Progenitor cell of endocrine pancreas (in vitro differentiated cells): Measurements from ENCODE around the gene MAN1A1. TPM values are rescaled to one million over a fixed set of nuclear protein-coding genes. Genes with fewer than 3 reads are reported as not detected.
A peak's percentile ranks its signal among the peaks of the same experiment; 100 is the strongest.

Experiments used
- DNase-seq: peaks from one replicate; pipeline ENCODE4 v3.0.0; 2021; ENCODE audit warnings: low spot score; ENCODE audit not compliant: unreplicated experiment
- H3K27ac Mint-ChIP-seq: 2 replicates; pipeline ENCODE4 v1.8.0; 2021; ENCODE audit warnings: mild to moderate bottlenecking, moderate library complexity, mixed read lengths
- H3K27me3 Mint-ChIP-seq: 2 replicates; pipeline ENCODE4 v1.8.0; 2021; ENCODE audit warnings: mixed read lengths
- H3K36me3 Mint-ChIP-seq: 2 replicates; pipeline ENCODE4 v1.8.0; 2022; ENCODE audit warnings: mixed read lengths; ENCODE audit not compliant: insufficient read depth
- H3K4me1 Mint-ChIP-seq: 2 replicates; pipeline ENCODE4 v1.8.0; 2021; ENCODE audit warnings: low read depth, mixed read lengths
- H3K4me3 Mint-ChIP-seq: 2 replicates; pipeline ENCODE4 v1.8.0; 2021; ENCODE audit warnings: low read depth, mild to moderate bottlenecking, moderate library complexity, mixed read lengths
- H3K9me3 Mint-ChIP-seq: 2 replicates; pipeline ENCODE4 v1.8.0; 2021; ENCODE audit warnings: low read depth, mixed read lengths
- total RNA-seq: library from RNA; stranded (reverse); gene quantifications from 2 replicates; pipeline ENCODE4 v1.2.1, GENCODE V29; 2021
- TF ChIP-seq, protein P1 (sequence below): fragments of 200-600 bp; sonication (generic); IDR thresholded peaks from one replicate; pipeline ENCODE4 v1.5.0; 2021; ENCODE audit warnings: antibody characterized with exemption, mild to moderate bottlenecking; ENCODE audit not compliant: unreplicated experiment

MAN1A1 gene
- total RNA-seq, 1 donor from 2014 or later = 27.6 TPM

GRCh38 chr6:119322034-119322433 lies 27.5 kb downstream of the MAN1A1 start:
- TF ChIP-seq, protein P1, sequence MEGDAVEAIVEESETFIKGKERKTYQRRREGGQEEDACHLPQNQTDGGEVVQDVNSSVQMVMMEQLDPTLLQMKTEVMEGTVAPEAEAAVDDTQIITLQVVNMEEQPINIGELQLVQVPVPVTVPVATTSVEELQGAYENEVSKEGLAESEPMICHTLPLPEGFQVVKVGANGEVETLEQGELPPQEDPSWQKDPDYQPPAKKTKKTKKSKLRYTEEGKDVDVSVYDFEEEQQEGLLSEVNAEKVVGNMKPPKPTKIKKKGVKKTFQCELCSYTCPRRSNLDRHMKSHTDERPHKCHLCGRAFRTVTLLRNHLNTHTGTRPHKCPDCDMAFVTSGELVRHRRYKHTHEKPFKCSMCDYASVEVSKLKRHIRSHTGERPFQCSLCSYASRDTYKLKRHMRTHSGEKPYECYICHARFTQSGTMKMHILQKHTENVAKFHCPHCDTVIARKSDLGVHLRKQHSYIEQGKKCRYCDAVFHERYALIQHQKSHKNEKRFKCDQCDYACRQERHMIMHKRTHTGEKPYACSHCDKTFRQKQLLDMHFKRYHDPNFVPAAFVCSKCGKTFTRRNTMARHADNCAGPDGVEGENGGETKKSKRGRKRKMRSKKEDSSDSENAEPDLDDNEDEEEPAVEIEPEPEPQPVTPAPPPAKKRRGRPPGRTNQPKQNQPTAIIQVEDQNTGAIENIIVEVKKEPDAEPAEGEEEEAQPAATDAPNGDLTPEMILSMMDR = no peak
- H3K27ac Mint-ChIP-seq = no peak overlapping the region
- H3K4me3 Mint-ChIP-seq = no peak overlapping the region
- no peaks in the 10 kb centered on the region for H3K36me3 Mint-ChIP-seq
- H3K9me3 Mint-ChIP-seq = no peaks in the 10 kb centered on the region
- DNase-seq = no peak
- H3K27me3 Mint-ChIP-seq = no peaks in the 10 kb centered on the region
- peaks cover 9% of the 10 kb centered on the region for H3K4me1 Mint-ChIP-seq

- Mint-ChIP-seq H3K27ac (peak overlapping the region; percentile 52), H3K4me3 (no peak overlapping the region), H3K36me3 (no peaks in the 10 kb centered on the region), H3K27me3 (no peaks in the 10 kb centered on the region), H3K9me3 (no peaks in the 10 kb centered on the region), H3K4me1 (peaks cover 1% of the 10 kb centered on the region)
- no peak for DNase-seq
- TF ChIP-seq, protein P1 = no peak
These were observed 29.9 kb downstream of the MAN1A1 start for GRCh38 chr6:119319694-119320093.

DNA sequence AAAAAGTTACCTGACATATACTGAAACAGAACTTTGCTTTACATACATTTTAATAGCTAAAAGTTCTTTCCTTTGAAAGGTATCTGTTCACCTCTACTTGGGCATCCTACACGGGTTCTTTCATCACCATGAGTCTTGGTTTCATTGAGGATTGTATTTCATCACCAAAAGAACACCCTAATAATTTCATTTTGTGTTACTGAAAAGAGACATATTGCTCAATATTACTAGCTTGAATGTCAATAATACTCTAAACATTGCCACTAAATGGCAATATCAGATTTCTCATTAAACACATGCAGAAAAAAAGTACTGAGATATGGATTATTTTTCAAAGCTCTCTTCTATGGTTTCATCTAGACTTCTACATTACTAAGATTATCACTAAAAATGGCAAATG lies 30.8 kb downstream of the MAN1A1 start:
- H3K4me1 Mint-ChIP-seq = peaks cover 4% of the 10 kb centered on the region
- DNase-seq = no peak
- TF ChIP-seq, protein P1 = no peak
- no peaks in the 10 kb centered on the region for H3K27me3 Mint-ChIP-seq
- H3K27ac Mint-ChIP-seq = no peak overlapping the region
- H3K36me3 Mint-ChIP-seq = no peaks in the 10 kb centered on the region
- H3K4me3 Mint-ChIP-seq = no peak overlapping the region
- no peaks in the 10 kb centered on the region for H3K9me3 Mint-ChIP-seq

DNA sequence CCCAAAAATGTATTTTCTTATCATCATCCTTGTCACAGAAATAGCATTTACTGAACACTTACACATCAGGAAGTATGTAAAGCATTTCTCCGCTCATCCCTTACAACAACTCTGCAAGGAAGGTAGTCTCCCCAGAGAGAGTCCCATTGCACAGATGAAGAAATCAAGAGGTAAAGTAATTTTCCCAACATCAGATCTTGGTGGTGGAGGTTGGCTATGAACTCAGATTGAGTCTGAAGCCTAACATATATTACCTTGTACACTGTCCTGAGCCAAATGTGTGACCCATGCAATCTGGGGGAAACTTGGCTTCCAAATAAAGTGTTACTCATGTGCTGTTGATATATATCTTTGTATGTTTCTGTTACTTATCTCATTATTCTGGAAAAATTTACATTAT lies 31.4 kb downstream of the MAN1A1 start:
- H3K4me3 Mint-ChIP-seq = no peak overlapping the region
- H3K27me3 Mint-ChIP-seq = no peaks in the 10 kb centered on the region
- TF ChIP-seq, protein P1 = no peak
- no peaks in the 10 kb centered on the region for H3K9me3 Mint-ChIP-seq
- H3K4me1 Mint-ChIP-seq = peaks cover 7% of the 10 kb centered on the region
- H3K36me3 Mint-ChIP-seq = no peaks in the 10 kb centered on the region
- no peak overlapping the region for H3K27ac Mint-ChIP-seq
- no peak for DNase-seq

DNA sequence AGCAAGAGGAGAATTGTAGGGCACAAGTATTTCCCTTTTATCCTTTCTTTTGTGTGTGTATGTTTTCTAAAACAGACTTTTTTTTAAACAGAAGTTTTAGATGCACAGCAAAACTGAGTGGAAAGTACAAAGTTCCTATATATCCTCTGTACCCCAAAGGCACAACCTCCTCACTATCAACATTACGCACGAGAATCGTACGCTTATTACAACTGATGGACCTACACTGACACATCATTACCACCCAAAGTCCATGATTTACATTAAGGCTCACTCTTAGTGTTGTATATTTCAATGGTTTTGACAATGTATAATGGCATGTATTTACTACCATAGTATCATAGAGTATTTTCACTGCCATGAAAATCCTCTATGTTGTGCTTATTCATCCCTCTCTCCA lies 32.6 kb downstream of the MAN1A1 start:
- DNase-seq = no peak
- H3K9me3 Mint-ChIP-seq = no peaks in the 10 kb centered on the region
- H3K36me3 Mint-ChIP-seq = no peaks in the 10 kb centered on the region
- no peak overlapping the region for H3K27ac Mint-ChIP-seq
- H3K4me3 Mint-ChIP-seq = no peak overlapping the region
- no peaks in the 10 kb centered on the region for H3K27me3 Mint-ChIP-seq
- H3K4me1 Mint-ChIP-seq = peaks cover 17% of the 10 kb centered on the region
- TF ChIP-seq, protein P1 = no peak

GRCh38 chr6:119314885-119315272 lies 34.7 kb downstream of the MAN1A1 start:
- no peak for DNase-seq
- TF ChIP-seq, protein P1 = no peak
- Mint-ChIP-seq H3K4me1 (peaks cover 24% of the 10 kb centered on the region), H3K36me3 (no peaks in the 10 kb centered on the region), H3K4me3 (no peak overlapping the region), H3K27me3 (no peaks in the 10 kb centered on the region), H3K9me3 (no peaks in the 10 kb centered on the region), H3K27ac (no peak overlapping the region)
